Gastrocnemius medialis (tissue), 4 donors: ENCODE measurements around the gene PTDSS2.

Experiments used
- CTCF ChIP-seq, 5 experiments: fragments of 450-650 bp in 3 of 5; fragments of 200-600 bp in 2 of 5; sonication (generic) in 2 of 5; IDR thresholded peaks in 4 of 5; conservative IDR thresholded peaks in 1 of 5; 1 replicate in 4 of 5; 2 replicates in 1 of 5; pipeline ENCODE4 v1.5.1; 2016 to 2019; ENCODE audit warnings: antibody characterized with exemption in 5 of 5, mild to moderate bottlenecking in 3 of 5, moderate library complexity in 3 of 5
- POLR2A ChIP-seq, 2 donors: fragments of 450-650 bp; IDR thresholded peaks; one replicate each; pipeline ENCODE4 v1.6.1; 2017; ENCODE audit warnings: antibody characterized with exemption in 2 of 2, mild to moderate bottlenecking in 2 of 2, moderate library complexity in 2 of 2

GRCh38 chr11:441418-442274, 8.4 kb upstream of the PTDSS2 start, which contains the start of gene ANO9:
- TF ChIP-seq CTCF (IDR thresholded peaks at IDR 0.05 in 4 of 5, conservative IDR thresholded peaks at IDR 0.05 in 1 of 5): no peak
- TF ChIP-seq POLR2A (IDR thresholded peaks at IDR 0.05): no peak
